Duodenal mucosa (tissue), 2 donors: Measurements from ENCODE around the gene MAEA.

ENCODE experiments used
- H3K27ac ChIP-seq: one replicate; pipeline ENCODE4 v1.7.0; 2013; ENCODE audit warnings: low read depth, low read length
- H3K27me3 ChIP-seq, 2 donors: one replicate each; pipeline ENCODE4 v1.7.0; 2013; ENCODE audit warnings: low read length in 2 of 2, control low read depth in 1 of 2; ENCODE audit not compliant: insufficient read depth in 2 of 2, control insufficient read depth in 1 of 2
- H3K36me3 ChIP-seq, 2 donors: one replicate each; pipeline ENCODE4 v1.7.0; 2013; ENCODE audit warnings: low read length in 2 of 2, control low read depth in 1 of 2; ENCODE audit not compliant: insufficient read depth in 2 of 2, control insufficient read depth in 1 of 2
- H3K4me1 ChIP-seq, 2 donors: one replicate each; pipeline ENCODE4 v1.7.0; 2013; ENCODE audit warnings: low read length in 2 of 2, control low read depth in 1 of 2; ENCODE audit not compliant: insufficient read depth in 2 of 2, control insufficient read depth in 1 of 2
- H3K4me3 ChIP-seq, 2 donors: one replicate each; pipeline ENCODE4 v1.7.0; 2013; ENCODE audit warnings: low read length in 2 of 2, low read depth in 1 of 2
- H3K9ac ChIP-seq, 2 donors: one replicate each; pipeline ENCODE4 v1.7.0; 2013; ENCODE audit warnings: low read length in 2 of 2, low read depth in 1 of 2
- H3K9me3 ChIP-seq, 2 donors: one replicate each; pipeline ENCODE4 v1.7.0; 2013; ENCODE audit warnings: low read length in 2 of 2, control low read depth in 1 of 2; ENCODE audit not compliant: control insufficient read depth in 1 of 2

MAEA gene

GRCh38 chr4:1345903-1346780, 56.5 kb downstream of the MAEA start:
- H3K36me3 ChIP-seq = peaks cover 4 to 20% of the 10 kb centered on the region in 2 donors
- peak overlapping the region; percentile 84 for H3K27ac ChIP-seq
- no peaks in the 10 kb centered on the region for H3K9me3 ChIP-seq
- H3K4me1 ChIP-seq = peaks cover 15 to 21% of the 10 kb centered on the region in 2 donors
- H3K4me3 ChIP-seq = peak overlapping the region; percentile 69 to 81
- no peaks in the 10 kb centered on the region for H3K27me3 ChIP-seq
- H3K9ac ChIP-seq = peak overlapping the region; percentile 79 to 81

GRCh38 chr4:1346781-1347409, 57.2 kb downstream of the MAEA start, which contains the start of gene UVSSA:
UVSSA (plus strand) TSS chr4:1347208; CDS start chr4:1348092, 884 bp downstream.
- peaks cover 0 to 14% of the 10 kb centered on the region in 2 donors for H3K36me3 ChIP-seq
- H3K9me3 ChIP-seq = no peaks in the 10 kb centered on the region
- H3K9ac ChIP-seq = peak within 1 kb of the TSS; percentile 91 to 94
- H3K4me1 ChIP-seq = peaks cover 15 to 25% of the 10 kb centered on the region in 2 donors
- peak within 1 kb of the TSS; percentile 95 for H3K27ac ChIP-seq
- H3K4me3 ChIP-seq = peak within 1 kb of the TSS; percentile 84 to 86
- H3K27me3 ChIP-seq = no peaks in the 10 kb centered on the region

GRCh38 chr4:1347410-1347864, 57.7 kb downstream of the MAEA start:
- no peaks in the 10 kb centered on the region for H3K27me3 ChIP-seq
- peak overlapping the region; percentile 84 to 86 for H3K4me3 ChIP-seq
- H3K9ac ChIP-seq = peak overlapping the region; percentile 91 to 94
- H3K27ac ChIP-seq = peak overlapping the region; percentile 95
- H3K36me3 ChIP-seq = peaks cover 2 to 17% of the 10 kb centered on the region in 2 donors
- H3K9me3 ChIP-seq = no peaks in the 10 kb centered on the region
- peaks cover 15 to 25% of the 10 kb centered on the region in 2 donors for H3K4me1 ChIP-seq

GRCh38 chr4:1348014-1348513, 58.4 kb downstream of the MAEA start:
- Histone ChIP-seq H3K9ac (peak overlapping the region; percentile 91 to 94), H3K27me3 (no peaks in the 10 kb centered on the region), H3K4me1 (peaks cover 15 to 25% of the 10 kb centered on the region in 2 donors)

GRCh38 chr4:1348746-1349145, 59.1 kb downstream of the MAEA start:
- no peaks in the 10 kb centered on the region for H3K9me3 ChIP-seq
- H3K27ac ChIP-seq = no peak overlapping the region
- H3K27me3 ChIP-seq = no peaks in the 10 kb centered on the region
- H3K4me1 ChIP-seq = peaks cover 15 to 25% of the 10 kb centered on the region in 2 donors
- peak overlapping the region in 1 of 2 donors; percentile 84 for H3K4me3 ChIP-seq
- peaks cover 7 to 24% of the 10 kb centered on the region in 2 donors for H3K36me3 ChIP-seq
- H3K9ac ChIP-seq = no peak overlapping the region

More at GRCh38 chr4:1348014-1348513, 58.4 kb downstream of the MAEA start:
- Histone ChIP-seq H3K36me3 (peaks cover 7 to 23% of the 10 kb centered on the region in 2 donors), H3K27ac (peak overlapping the region; percentile 95), H3K4me3 (peak overlapping the region; percentile 84 to 86), H3K9me3 (no peaks in the 10 kb centered on the region)

- H3K9ac ChIP-seq = no peak overlapping the region
- H3K27me3 ChIP-seq = no peaks in the 10 kb centered on the region
- no peak overlapping the region for H3K27ac ChIP-seq
- peaks cover 7 to 26% of the 10 kb centered on the region in 2 donors for H3K36me3 ChIP-seq
- peaks cover 15 to 25% of the 10 kb centered on the region in 2 donors for H3K4me1 ChIP-seq
- no peak overlapping the region for H3K4me3 ChIP-seq
- no peaks in the 10 kb centered on the region for H3K9me3 ChIP-seq
These were observed 59.9 kb downstream of the MAEA start for GRCh38 chr4:1349359-1350168.

- H3K9ac ChIP-seq = no peak overlapping the region
- H3K36me3 ChIP-seq = peaks cover 7 to 32% of the 10 kb centered on the region in 2 donors
- no peaks in the 10 kb centered on the region for H3K27me3 ChIP-seq
- H3K9me3 ChIP-seq = no peaks in the 10 kb centered on the region
- H3K4me1 ChIP-seq = peaks cover 15 to 25% of the 10 kb centered on the region in 2 donors
- H3K4me3 ChIP-seq = no peak overlapping the region
- H3K27ac ChIP-seq = no peak overlapping the region
These were observed 60.5 kb downstream of the MAEA start for GRCh38 chr4:1350169-1350520.

GRCh38 chr4:1351854-1352566, 62.3 kb downstream of the MAEA start:
- Histone ChIP-seq H3K9ac (peak overlapping the region in 1 of 2 donors; percentile 16), H3K36me3 (peaks cover 7 to 46% of the 10 kb centered on the region in 2 donors), H3K27ac (no peak overlapping the region)

GRCh38 chr4:1352567-1352900, 62.8 kb downstream of the MAEA start:
- no peak overlapping the region for H3K4me3 ChIP-seq
- H3K4me1 ChIP-seq = peaks cover 15 to 17% of the 10 kb centered on the region in 2 donors
- no peaks in the 10 kb centered on the region for H3K27me3 ChIP-seq
- H3K9ac ChIP-seq = no peak overlapping the region
- H3K36me3 ChIP-seq = peaks cover 7 to 49% of the 10 kb centered on the region in 2 donors
- H3K27ac ChIP-seq = no peak overlapping the region
- H3K9me3 ChIP-seq = no peaks in the 10 kb centered on the region

More at GRCh38 chr4:1351854-1352566, 62.3 kb downstream of the MAEA start:
- Histone ChIP-seq H3K27me3 (no peaks in the 10 kb centered on the region), H3K9me3 (no peaks in the 10 kb centered on the region), H3K4me1 (peaks cover 15 to 18% of the 10 kb centered on the region in 2 donors), H3K4me3 (no peak overlapping the region)
